K562 (cell line): ENCODE measurements around the gene CFL1. TPM values are rescaled to one million over a fixed set of nuclear protein-coding genes. Genes with fewer than 3 reads are reported as not detected.

Experiments used
- ATF7 ChIP-seq: fragments of 450-650 bp; IDR thresholded peaks from 2 replicates; pipeline ENCODE4 v1.7.1; 2014; ENCODE audit warnings: mild to moderate bottlenecking, moderate library complexity
- CC2D1A ChIP-seq: fragments of 450-650 bp; IDR thresholded peaks from 2 replicates; pipeline ENCODE4 v1.6.1; 2017; ENCODE audit warnings: mild to moderate bottlenecking
- CCAR2 ChIP-seq: fragments of 200-400 bp; formaldehyde crosslinking; IDR thresholded peaks from 2 replicates; pipeline ENCODE4 v1.6.1; 2017; ENCODE audit warnings: mild to moderate bottlenecking, low read depth, low read length
- GMEB1 ChIP-seq: fragments of 250-450 bp; sonication (Bioruptor Pico); IDR thresholded peaks from 2 replicates; pipeline ENCODE4 v1.4.0; 2020; ENCODE audit warnings: mild to moderate bottlenecking
- HMG20A ChIP-seq: fragments of 450-650 bp; formaldehyde crosslinking; conservative IDR thresholded peaks from 2 replicates; pipeline ENCODE4 v1.4.0; 2020; ENCODE audit warnings: mild to moderate bottlenecking, mixed read lengths
- NCOA6 ChIP-seq: fragments of 450-650 bp; IDR thresholded peaks from 2 replicates; pipeline ENCODE4 v1.6.1; 2017; ENCODE audit warnings: mild to moderate bottlenecking
- SRSF7 ChIP-seq: fragments of 200-400 bp; formaldehyde crosslinking; optimal IDR thresholded peaks from 2 replicates; pipeline ENCODE3; 2017; ENCODE audit warnings: mild to moderate bottlenecking, low read depth, low read length
- STAT5B ChIP-seq: fragments of 250-450 bp; sonication (Bioruptor Pico); IDR thresholded peaks from 2 replicates; pipeline ENCODE4 v1.8.0; 2021; ENCODE audit warnings: mild to moderate bottlenecking, inconsistent platforms
- TAF7 ChIP-seq: fragments of 450-650 bp; IDR thresholded peaks from 2 replicates; pipeline ENCODE4 v1.6.1; 2016; ENCODE audit warnings: missing genetic modification characterization, missing compliant biosample characterization
- TGIF2 ChIP-seq: sonication (generic); formaldehyde crosslinking; IDR thresholded peaks from 2 replicates; pipeline ENCODE4 v1.8.1; 2022; ENCODE audit warnings: mild to moderate bottlenecking, missing genetic modification reagents, moderate library complexity
- UBTF ChIP-seq, 2 experiments: IDR thresholded peaks; 2 replicates each; pipeline ENCODE4 v1.6.1; 2012; ENCODE audit warnings: improper control_type of control experiment in 2 of 2, low read depth in 2 of 2, low read length in 2 of 2, borderline replicate concordance in 1 of 2
- ZBTB33 ChIP-seq: sonication (generic); formaldehyde crosslinking; IDR thresholded peaks from 2 replicates; pipeline ENCODE4 v1.8.1; 2023; ENCODE audit warnings: mild to moderate bottlenecking, missing genetic modification reagents
- ZNF184 ChIP-seq: sonication (generic); formaldehyde crosslinking; IDR thresholded peaks from 2 replicates; pipeline ENCODE4 v1.5.0; 2020; ENCODE audit warnings: missing genetic modification reagents
- ZNF347 ChIP-seq: fragments of 450-650 bp; formaldehyde crosslinking; IDR thresholded peaks from 2 replicates; pipeline ENCODE4 v1.4.0; 2020; ENCODE audit warnings: low read depth, mild to moderate bottlenecking, moderate library complexity
- polyA plus RNA-seq, 8 experiments: library from polyadenylated mRNA; depleted of rRNA in 4 of 8; stranded (reverse) in 5 of 8; unstranded in 3 of 8; fragments of >200 nt; fragmentation: Nextera tagmentation in 2 of 8; fragmentation: Illumina TruSeq in 1 of 8; extraction: Ambion mirVana in 2 of 8; extraction: Trizol in 1 of 8; gene quantifications; 2 replicates each; pipeline versions ENCODE4 v1.2.1 to v1.2.3, GENCODE V29; 2011 to 2014; ENCODE audit warnings: inconsistent platforms in 1 of 8, missing spikeins in 1 of 8
- total RNA-seq, 7 experiments: library from RNA; depleted of rRNA in 6 of 7; stranded (reverse); fragments of >200 nt in 6 of 7; fragmentation: Illumina TruSeq in 2 of 7; extraction: Trizol in 2 of 7; gene quantifications; 2 replicates each; pipeline versions ENCODE4 v1.2.1 to v1.2.3, GENCODE V29; 2011 to 2021; ENCODE audit warnings: low replicate concordance in 1 of 7
- TF ChIP-seq, protein P1 (sequence below): fragments of 200-800 bp; sonication (Bioruptor generic); IDR thresholded peaks from 2 replicates; pipeline ENCODE4 v1.6.1; 2016; ENCODE audit warnings: missing genetic modification characterization, missing compliant biosample characterization

CFL1 gene
- total and polyA plus RNA-seq, 9 of the 15 experiments (the other 6 are each of a cell fraction or from before 2014, with no cell fraction given): 105 to 1,101 (median 859) TPM

- TF ChIP-seq GMEB1 (CRISPR knock-in tag): peak; percentile 73
- peak; percentile 88; the same call in 1 of the 2 replicates for TF ChIP-seq TGIF2 (CRISPR knock-in tag)
- no peak for TF ChIP-seq NCOA6
- TF ChIP-seq SRSF7: no peak
- no peak for TF ChIP-seq CC2D1A
- TF ChIP-seq CCAR2: no peak
- peak; percentile 65 for TF ChIP-seq ZBTB33 (CRISPR knock-in tag)
- TF ChIP-seq UBTF (IDR thresholded peaks at IDR 0.05; ENCODE audit: borderline replicate concordance in 1 of 2, low read depth in 2 of 2, low read length in 2 of 2): no peak
- TF ChIP-seq TAF7 (tag): peak; percentile 62
- no peak for TF ChIP-seq ZNF184
- TF ChIP-seq ZNF347 (CRISPR knock-in tag): no peak
- TF ChIP-seq STAT5B (CRISPR knock-in tag): no peak
- TF ChIP-seq, protein P1, sequence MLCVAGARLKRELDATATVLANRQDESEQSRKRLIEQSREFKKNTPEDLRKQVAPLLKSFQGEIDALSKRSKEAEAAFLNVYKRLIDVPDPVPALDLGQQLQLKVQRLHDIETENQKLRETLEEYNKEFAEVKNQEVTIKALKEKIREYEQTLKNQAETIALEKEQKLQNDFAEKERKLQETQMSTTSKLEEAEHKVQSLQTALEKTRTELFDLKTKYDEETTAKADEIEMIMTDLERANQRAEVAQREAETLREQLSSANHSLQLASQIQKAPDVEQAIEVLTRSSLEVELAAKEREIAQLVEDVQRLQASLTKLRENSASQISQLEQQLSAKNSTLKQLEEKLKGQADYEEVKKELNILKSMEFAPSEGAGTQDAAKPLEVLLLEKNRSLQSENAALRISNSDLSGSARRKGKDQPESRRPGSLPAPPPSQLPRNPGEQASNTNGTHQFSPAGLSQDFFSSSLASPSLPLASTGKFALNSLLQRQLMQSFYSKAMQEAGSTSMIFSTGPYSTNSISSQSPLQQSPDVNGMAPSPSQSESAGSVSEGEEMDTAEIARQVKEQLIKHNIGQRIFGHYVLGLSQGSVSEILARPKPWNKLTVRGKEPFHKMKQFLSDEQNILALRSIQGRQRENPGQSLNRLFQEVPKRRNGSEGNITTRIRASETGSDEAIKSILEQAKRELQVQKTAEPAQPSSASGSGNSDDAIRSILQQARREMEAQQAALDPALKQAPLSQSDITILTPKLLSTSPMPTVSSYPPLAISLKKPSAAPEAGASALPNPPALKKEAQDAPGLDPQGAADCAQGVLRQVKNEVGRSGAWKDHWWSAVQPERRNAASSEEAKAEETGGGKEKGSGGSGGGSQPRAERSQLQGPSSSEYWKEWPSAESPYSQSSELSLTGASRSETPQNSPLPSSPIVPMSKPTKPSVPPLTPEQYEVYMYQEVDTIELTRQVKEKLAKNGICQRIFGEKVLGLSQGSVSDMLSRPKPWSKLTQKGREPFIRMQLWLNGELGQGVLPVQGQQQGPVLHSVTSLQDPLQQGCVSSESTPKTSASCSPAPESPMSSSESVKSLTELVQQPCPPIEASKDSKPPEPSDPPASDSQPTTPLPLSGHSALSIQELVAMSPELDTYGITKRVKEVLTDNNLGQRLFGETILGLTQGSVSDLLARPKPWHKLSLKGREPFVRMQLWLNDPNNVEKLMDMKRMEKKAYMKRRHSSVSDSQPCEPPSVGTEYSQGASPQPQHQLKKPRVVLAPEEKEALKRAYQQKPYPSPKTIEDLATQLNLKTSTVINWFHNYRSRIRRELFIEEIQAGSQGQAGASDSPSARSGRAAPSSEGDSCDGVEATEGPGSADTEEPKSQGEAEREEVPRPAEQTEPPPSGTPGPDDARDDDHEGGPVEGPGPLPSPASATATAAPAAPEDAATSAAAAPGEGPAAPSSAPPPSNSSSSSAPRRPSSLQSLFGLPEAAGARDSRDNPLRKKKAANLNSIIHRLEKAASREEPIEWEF (CRISPR knock-in tag): no peak
- TF ChIP-seq HMG20A (CRISPR knock-in tag): no peak
- TF ChIP-seq ATF7: peak; percentile 74
Measured at GRCh38 chr11:65857853-65858680, at the start of gene CFL1 (continued).
